ENCODE data around the gene TBC1D10A. TPM values are rescaled to one million over a fixed set of nuclear protein-coding genes. Genes with fewer than 3 reads are reported as not detected.

The TBC1D10A gene
- total and polyA plus RNA-seq, 2 experiments from 2014 or later = 11.8 to 21.8 TPM

DNA sequence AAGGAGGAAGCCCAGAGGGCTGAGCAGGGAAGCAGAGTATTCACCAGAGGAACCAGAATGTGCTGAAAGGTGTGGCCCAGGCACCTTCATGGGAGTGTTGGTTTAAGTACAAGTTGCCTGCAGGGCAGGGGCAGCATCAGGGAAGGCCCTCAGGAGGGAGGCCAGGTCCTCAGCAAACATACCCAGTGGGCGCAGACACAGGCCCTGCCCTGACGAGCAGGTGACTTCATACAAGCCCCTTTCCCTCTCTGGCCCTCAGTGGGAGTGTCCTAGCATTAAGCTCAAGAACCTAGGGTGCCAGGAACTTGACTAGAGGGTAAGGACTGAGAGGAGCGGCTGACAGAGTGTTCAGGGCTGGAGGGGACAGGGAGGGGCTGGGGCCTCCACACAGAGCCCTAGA is 29.9 kb downstream of the TBC1D10A start:
- no peak overlapping the region for H3K4me3 ChIP-seq
- peaks cover 2% of the 10 kb centered on the region for H3K36me3 ChIP-seq

GRCh38 chr22:30296324-30296723 is 30.4 kb downstream of the TBC1D10A start:
- no peaks in the 10 kb centered on the region for H3K27me3 ChIP-seq
- H3K36me3 ChIP-seq = peaks cover 2% of the 10 kb centered on the region
- H3K4me3 ChIP-seq = no peak overlapping the region
- H3K27ac ChIP-seq = no peak overlapping the region
- no peaks in the 10 kb centered on the region for H3K4me1 ChIP-seq (ENCODE audit: low read depth)
- no peaks in the 10 kb centered on the region for H3K9me3 ChIP-seq (ENCODE audit: low read depth)
- TF ChIP-seq, protein P1, sequence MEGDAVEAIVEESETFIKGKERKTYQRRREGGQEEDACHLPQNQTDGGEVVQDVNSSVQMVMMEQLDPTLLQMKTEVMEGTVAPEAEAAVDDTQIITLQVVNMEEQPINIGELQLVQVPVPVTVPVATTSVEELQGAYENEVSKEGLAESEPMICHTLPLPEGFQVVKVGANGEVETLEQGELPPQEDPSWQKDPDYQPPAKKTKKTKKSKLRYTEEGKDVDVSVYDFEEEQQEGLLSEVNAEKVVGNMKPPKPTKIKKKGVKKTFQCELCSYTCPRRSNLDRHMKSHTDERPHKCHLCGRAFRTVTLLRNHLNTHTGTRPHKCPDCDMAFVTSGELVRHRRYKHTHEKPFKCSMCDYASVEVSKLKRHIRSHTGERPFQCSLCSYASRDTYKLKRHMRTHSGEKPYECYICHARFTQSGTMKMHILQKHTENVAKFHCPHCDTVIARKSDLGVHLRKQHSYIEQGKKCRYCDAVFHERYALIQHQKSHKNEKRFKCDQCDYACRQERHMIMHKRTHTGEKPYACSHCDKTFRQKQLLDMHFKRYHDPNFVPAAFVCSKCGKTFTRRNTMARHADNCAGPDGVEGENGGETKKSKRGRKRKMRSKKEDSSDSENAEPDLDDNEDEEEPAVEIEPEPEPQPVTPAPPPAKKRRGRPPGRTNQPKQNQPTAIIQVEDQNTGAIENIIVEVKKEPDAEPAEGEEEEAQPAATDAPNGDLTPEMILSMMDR (IDR thresholded peaks at IDR 0.05; ENCODE audit: low read depth, low read length) = no peak
- no peak for DNase-seq (ENCODE audit: low read depth in 1 of 2, low spot score in 1 of 2)

More for the DNA sequence above, 29.9 kb downstream of the TBC1D10A start:
- Histone ChIP-seq H3K27ac (no peak overlapping the region), H3K27me3 (no peaks in the 10 kb centered on the region), H3K9me3 (ENCODE audit: low read depth) (no peaks in the 10 kb centered on the region), H3K4me1 (ENCODE audit: low read depth) (no peaks in the 10 kb centered on the region)
- DNase-seq (ENCODE audit: low read depth in 1 of 2, low spot score in 1 of 2) = no peak
- TF ChIP-seq, protein P1 (IDR thresholded peaks at IDR 0.05; ENCODE audit: low read depth, low read length) = no peak

GRCh38 chr22:30295576-30295975 is 31.2 kb downstream of the TBC1D10A start:
- TF ChIP-seq, protein P1 (IDR thresholded peaks at IDR 0.05; ENCODE audit: low read depth, low read length) = no peak
- H3K4me3 ChIP-seq = no peak overlapping the region
- H3K27ac ChIP-seq = no peak overlapping the region
- no peaks in the 10 kb centered on the region for H3K27me3 ChIP-seq
- H3K4me1 ChIP-seq (ENCODE audit: low read depth) = peaks cover 2% of the 10 kb centered on the region
- peaks cover 2% of the 10 kb centered on the region for H3K36me3 ChIP-seq
- no peaks in the 10 kb centered on the region for H3K9me3 ChIP-seq (ENCODE audit: low read depth)
- no peak for DNase-seq (ENCODE audit: low read depth in 1 of 2, low spot score in 1 of 2)

DNA sequence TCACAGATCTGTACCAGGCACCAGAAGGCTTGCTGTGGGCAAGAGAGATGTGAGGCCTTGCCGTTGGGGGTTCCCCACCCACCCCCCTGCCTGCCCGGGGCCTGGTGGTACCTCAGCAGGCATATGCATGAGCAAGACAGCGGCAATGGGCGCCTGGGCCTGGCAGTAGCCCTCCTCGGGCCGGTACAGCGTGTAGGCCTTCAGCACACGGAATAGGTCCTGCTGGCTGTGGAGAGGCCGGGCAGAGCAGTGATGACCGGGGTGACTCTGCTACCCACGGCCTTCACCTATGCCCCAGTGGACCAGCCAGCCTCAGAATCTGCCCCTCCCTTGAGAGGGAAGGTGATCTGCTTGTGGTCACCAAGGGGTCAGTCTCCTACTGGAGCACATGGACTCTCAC is 31.9 kb downstream of the TBC1D10A start:
- H3K9me3 ChIP-seq (ENCODE audit: low read depth) = no peaks in the 10 kb centered on the region
- H3K4me1 ChIP-seq (ENCODE audit: low read depth) = peaks cover 7% of the 10 kb centered on the region
- H3K27ac ChIP-seq = no peak overlapping the region
- H3K27me3 ChIP-seq = no peaks in the 10 kb centered on the region
- H3K4me3 ChIP-seq = no peak overlapping the region
- no peak for DNase-seq (ENCODE audit: low read depth in 1 of 2, low spot score in 1 of 2)
- TF ChIP-seq, protein P1 (IDR thresholded peaks at IDR 0.05; ENCODE audit: low read depth, low read length) = no peak
- peaks cover 2% of the 10 kb centered on the region for H3K36me3 ChIP-seq

DNA sequence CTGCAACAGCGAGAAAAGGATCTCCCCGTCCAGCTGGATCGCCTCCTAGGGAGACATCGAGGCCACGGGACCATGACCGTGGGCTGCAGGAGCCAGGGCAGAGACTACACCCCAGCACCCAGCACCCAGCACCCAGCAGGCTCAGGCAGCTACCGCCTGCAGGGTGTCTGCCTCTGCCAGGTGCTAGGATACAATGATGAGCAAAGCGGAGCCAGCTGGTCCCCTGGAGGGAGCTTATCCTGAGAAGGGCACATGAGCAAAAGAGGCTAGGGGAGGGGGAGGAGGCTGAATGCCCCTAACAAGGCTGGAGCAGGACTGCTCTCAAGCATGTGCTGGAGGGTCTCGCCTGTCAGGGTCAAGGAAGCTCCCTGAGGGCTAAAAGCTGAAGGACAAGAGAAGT is 32.7 kb downstream of the TBC1D10A start:
- Histone ChIP-seq H3K27ac (no peak overlapping the region), H3K4me1 (ENCODE audit: low read depth) (peaks cover 7% of the 10 kb centered on the region), H3K4me3 (no peak overlapping the region), H3K27me3 (no peaks in the 10 kb centered on the region), H3K9me3 (ENCODE audit: low read depth) (no peaks in the 10 kb centered on the region), H3K36me3 (peaks cover 2% of the 10 kb centered on the region)
- TF ChIP-seq, protein P1 (IDR thresholded peaks at IDR 0.05; ENCODE audit: low read depth, low read length) = no peak
- no peak for DNase-seq (ENCODE audit: low read depth in 1 of 2, low spot score in 1 of 2)

DNA sequence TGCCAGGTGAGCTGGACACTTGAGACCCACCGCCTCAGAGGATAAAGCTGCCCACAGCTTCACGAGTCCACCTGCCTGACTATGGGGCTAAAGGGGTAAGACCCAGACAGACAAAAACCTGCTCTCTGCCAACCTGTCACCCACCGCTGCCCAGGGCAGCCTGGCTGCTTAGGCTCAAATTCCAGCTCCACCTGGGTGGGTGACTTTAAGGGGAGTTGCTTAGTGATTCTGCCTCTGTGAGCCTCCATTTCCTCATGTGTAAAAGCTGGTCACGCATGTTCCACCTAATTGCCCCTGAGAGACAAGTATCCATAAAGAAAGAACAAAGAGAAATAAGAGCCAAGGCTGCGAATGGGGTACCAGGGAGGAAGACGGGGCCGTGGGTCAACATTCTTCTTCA is 33.7 kb downstream of the TBC1D10A start:
- H3K27me3 ChIP-seq = no peaks in the 10 kb centered on the region
- no peak overlapping the region for H3K4me3 ChIP-seq
- H3K9me3 ChIP-seq (ENCODE audit: low read depth) = no peaks in the 10 kb centered on the region
- H3K4me1 ChIP-seq (ENCODE audit: low read depth) = peaks cover 13% of the 10 kb centered on the region
- TF ChIP-seq, protein P1 (IDR thresholded peaks at IDR 0.05; ENCODE audit: low read depth, low read length) = no peak
- H3K27ac ChIP-seq = no peak overlapping the region
- DNase-seq (ENCODE audit: low read depth in 1 of 2, low spot score in 1 of 2) = no peak
- H3K36me3 ChIP-seq = peaks cover 2% of the 10 kb centered on the region

All from cardiac muscle cell (in vitro differentiated cells and primary cell).